ENCODE data around the gene ACTN4.

Gene ACTN4

DNA sequence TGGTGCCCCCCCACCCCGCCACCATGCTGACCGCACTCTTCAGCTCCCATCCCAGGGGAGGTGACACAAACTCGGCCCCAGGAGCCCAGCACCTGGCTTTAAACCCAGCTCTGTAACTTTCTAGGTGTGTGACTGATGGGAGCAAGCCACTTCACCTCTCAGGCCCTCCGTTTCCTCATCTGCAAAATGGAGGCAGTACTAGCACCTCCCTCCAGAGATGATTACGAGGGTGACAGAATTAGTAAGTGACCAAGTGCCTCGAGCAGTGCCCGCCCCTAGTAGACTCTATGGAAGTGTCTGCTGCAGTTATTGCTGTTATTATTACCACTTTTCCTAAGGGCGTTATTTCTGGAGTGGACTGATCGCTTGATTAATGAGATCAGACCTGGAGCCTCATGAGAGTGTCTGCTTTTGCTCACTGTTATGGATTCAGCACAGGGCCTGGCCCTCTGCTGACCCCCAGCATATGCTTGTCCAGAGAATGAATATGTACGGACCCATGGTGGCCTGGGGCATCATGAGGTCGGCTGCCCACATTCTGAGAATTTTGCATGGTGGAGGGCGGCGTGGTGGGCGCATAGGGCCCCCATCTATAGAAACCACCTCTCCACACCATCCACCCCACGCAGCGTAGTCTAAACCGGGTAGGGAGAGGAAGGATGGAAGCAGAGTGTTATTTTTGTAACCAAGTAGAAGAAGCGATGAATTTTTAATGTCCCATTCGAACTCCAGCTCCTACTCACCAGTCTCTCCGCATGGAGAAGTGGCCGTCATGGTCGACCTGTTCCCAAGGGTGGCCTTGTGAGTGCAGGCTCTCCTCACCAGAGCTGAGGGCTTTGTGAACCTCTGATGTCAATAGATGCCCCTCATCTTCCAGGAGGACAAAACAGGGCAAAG, 48.6 kb downstream of the ACTN4 start:
- no peak for DNase-seq (ENCODE audit: low read depth)

DNA sequence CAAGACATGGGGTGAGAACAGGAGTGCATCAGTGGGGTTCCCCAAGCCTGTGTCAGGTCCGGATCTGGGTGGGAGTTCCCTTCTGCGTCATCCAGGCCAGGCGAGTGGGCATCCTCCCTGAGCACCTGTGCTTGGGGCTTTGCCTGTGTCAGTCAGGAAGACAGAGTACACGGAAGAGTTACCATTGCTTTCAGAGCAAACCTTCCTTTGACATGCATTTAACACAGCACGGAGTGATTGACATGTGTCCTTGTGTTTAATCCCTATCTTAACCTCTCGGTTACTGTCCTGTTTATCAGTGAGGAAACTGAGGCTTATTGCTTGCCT, 49.2 kb downstream of the ACTN4 start:
- no peak for DNase-seq (ENCODE audit: low read depth)

DNA sequence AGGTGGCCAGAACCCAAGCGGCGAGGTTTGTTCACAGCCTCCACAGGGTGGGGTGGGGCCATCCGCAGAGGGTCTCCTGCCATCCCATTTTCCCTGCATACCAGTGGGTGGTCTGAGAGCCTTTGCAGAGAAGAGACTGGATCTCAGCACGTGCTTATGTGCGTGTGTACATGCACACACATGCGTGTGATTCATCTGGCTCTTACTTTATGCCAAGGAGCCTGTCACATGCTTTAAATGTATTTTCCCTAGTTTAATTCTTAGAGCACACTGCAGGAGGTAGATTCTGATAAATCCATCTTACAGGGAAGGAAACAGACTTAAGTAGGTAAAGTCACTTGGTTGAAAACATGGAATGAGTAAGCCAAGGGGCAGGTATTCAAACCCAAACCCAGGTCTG, 49.7 kb downstream of the ACTN4 start:
- DNase-seq (ENCODE audit: low read depth) = no peak

GRCh38 chr19:38697641-38698071, 50.2 kb downstream of the ACTN4 start:
- no peak for DNase-seq (ENCODE audit: low read depth)

DNA sequence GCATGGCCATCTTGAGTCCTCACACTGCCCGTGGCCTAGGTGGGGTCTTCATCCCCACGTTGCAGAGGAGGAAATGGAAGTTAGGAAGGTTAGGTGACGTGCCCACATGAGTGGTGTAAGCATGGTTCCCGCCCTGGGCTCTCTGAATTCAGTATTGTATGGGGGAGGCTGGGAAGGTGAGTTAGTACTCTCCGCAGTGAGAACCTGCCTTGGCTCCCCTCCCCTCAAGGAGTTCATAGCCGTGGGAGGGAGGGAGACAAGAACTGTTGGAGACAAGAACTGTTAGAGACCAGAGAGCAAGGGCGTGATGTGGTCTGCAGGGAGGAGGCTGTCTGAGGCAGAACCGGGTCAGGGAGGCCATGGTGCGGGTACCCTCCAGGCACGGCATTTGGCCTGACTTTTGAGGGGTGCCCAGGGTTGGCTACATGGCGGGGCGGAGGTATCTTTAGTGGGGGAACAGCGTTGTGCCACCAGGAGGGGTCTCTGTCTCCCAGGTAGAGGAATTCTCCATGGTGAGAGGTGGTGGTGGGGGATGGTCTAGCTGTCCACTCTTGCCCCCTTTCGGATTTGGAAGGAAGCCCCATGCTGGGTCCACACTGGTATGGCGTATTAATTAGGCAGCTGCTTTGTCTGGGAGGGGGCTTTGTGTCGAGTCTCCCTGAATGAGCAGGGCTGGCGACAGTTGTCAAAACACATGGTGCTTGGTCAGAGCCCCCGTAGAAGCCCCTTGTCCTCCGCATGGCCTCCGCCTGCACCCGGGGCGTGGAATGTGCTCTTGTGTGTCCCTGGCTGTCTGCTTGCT, 51.0 kb downstream of the ACTN4 start:
- no peak for DNase-seq (ENCODE audit: low read depth)

DNA sequence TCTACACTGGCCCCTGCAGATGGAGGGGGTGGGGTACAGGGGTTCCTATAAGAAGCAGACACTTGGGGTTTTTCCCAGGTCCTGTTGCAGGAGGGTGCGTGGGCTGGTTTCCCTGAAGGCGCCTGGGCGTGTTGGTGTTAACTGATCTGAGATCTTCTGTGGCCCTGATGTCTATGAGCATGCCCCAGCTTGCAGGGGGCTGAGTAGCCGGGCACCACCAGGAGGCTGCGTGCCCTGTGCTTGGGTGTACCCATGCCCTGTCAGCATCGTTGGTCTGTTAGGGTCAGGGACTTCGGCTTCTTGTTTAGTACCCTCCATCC, 51.5 kb downstream of the ACTN4 start:
- DNase-seq (ENCODE audit: low read depth) = no peak

- DNase-seq (ENCODE audit: low read depth) = no peak
These were observed 52.3 kb downstream of the ACTN4 start for GRCh38 chr19:38699647-38700349.

DNA sequence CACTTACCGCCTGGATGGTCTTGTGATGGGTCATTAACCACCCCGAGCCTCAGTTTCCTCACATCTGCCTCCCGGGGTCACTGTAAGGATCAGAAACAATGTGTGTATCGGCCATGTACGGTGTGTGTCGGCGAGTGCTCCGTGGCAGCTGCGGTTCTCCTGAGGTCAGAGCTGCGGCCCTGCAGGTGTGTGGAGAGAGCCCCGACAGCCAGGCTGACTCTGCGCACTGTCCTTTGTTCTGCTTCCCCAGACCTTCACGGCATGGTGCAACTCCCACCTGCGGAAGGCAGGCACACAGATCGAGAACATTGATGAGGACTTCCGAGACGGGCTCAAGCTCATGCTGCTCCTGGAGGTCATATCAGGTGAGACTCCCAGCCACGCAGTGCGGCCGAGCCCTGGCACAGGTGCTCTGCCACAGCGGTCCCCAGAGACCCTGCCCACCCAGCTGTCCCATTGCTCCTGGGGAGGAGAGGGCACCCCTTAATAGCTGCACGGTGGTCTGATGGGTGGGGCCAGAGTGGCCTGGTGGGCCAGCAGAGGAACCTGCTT, 53.0 kb downstream of the ACTN4 start:
- DNase-seq (ENCODE audit: low read depth) = no peak

DNA sequence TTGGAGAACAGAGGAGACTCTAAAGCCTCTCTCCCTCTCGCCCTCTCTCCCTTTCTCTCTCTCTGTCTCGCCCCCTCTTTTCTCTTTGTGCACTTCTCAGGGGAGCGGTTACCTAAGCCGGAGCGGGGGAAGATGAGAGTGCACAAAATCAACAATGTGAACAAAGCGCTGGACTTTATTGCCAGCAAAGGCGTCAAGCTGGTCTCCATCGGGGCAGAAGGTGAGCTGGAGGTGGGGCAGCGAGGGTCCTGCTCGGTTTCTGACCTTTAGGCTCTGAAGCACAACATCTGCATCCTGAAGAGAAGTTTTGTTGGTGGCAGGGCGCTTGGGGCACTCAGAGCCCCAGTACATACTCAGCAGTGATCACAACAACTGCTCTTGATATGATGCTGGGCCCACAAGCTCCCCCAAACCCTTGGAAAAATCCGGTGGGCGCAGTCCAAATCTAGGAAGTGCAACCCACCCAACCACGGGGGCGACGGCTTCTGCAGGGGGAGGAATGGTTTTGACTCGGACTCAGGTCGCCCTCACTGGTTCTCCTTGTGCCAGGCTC, 53.5 kb downstream of the ACTN4 start:
- no peak for DNase-seq (ENCODE audit: low read depth)

DNA sequence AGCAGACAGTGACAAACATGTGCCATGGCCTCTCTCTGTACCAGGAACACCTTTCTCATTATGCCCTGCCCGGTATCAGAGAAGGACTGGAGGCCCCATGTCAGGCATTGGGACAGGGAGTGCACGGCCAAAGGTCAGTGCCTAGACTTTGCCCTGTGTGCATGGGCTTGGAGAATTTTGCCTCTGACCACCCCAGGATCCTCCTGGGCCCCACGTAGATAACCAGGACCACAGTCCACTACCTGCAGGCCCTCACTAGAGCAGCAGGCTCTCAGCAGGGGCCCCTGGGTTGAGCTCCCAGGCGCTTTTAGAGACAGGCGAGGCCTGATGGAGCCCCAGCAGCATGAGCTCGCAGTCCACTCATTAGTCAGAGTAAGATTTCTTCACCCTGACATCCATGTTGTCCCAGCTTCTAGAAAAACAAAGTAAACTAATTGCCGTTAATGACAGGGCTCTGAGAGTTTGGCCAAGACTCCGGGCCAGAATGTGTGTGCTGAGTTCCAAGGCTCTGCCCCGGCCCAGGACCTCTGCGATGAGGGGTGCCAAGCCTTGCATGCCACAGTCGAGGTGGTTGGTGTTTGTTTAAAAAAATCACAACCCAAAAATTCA, 54.1 kb downstream of the ACTN4 start:
- DNase-seq (ENCODE audit: low read depth) = no peak

DNA sequence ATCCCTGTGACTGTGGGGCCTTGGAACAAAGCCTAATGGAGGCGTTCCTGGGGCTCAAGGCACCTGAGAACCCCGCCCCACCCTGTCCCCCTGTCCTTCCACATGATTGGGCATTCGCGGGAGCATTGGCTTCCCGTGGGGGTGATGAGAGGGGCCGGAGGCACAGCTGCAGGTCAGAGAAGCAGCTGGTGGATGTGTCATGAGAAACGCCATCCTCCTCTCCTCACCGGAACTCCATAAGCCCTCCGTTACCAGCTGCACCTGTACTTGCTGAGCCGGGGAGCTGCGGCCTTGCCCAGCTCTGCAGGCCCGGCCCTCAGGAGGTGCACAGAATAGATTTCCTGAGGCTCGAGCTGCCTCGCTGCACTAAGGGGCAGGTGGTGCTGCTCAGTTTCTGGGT, 54.8 kb downstream of the ACTN4 start:
- no peak for DNase-seq (ENCODE audit: low read depth)

- no peak for DNase-seq (ENCODE audit: low read depth)
These were observed 56.1 kb downstream of the ACTN4 start for GRCh38 chr19:38703509-38703908.

DNA sequence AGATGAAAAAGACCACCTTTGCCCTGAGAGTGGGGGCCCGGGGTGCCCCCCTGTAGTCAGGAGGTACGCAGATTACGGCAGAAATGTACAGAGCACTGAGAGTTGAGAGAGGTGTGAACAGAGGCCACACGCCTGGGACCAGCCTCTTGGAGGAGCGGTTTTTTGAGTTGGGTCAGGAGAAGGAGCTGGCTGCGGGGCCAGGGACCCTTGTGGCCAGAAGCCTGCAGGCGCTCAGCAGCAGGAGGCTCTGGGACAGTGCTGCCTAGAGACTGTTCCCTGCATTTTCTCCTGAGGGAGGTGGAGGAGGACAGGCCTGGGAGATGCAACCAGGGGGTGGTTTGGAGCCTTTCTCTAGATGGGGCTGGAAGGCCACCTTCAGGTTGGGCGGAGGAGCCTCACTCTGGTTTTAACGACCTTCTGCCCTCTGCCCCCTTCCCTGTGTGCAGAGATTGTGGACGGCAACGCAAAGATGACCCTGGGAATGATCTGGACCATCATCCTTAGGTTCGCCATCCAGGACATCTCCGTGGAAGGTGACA, 57.1 kb downstream of the ACTN4 start:
- no peak for DNase-seq (ENCODE audit: low read depth)

- DNase-seq (ENCODE audit: low read depth) = no peak
These were observed 58.0 kb downstream of the ACTN4 start for GRCh38 chr19:38705197-38706019.

DNA sequence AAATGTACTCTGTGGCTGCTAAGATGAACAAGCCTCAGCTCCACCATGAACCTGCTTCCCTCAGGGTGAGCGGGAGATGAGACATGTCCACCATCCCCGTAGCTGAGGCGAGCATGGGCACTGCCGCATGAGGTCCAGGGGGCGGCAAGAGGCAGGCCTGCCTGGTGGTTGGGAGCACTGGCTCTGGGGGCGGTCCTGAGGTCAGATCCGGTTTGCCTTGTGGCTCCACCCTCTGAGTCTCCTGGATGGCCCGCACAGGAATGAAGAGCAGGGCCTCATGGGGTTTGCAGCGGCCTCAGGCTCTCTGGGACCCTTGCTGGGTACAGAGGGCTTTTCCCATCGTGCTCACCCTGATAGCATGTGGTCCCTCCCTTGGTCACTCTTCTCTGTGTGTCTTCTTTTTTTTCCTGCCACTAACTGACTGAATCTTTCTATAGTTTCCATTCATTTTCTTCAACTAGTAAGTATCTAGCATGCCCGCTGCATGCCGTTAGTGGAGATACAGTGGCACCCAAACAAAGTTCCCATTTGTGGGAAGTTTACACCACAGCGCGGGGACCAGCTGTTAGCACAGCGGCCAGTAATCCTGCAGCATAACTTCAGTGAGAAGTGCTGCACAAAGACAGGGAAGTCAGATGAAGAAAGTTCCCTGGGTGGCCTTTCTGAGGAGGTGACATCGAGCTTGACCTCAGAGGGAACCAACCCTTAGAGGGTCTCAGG, 59.5 kb downstream of the ACTN4 start:
- no peak for DNase-seq (ENCODE audit: low read depth)

GRCh38 chr19:38707512-38708114, 60.2 kb downstream of the ACTN4 start:
- DNase-seq (ENCODE audit: low read depth) = no peak

DNA sequence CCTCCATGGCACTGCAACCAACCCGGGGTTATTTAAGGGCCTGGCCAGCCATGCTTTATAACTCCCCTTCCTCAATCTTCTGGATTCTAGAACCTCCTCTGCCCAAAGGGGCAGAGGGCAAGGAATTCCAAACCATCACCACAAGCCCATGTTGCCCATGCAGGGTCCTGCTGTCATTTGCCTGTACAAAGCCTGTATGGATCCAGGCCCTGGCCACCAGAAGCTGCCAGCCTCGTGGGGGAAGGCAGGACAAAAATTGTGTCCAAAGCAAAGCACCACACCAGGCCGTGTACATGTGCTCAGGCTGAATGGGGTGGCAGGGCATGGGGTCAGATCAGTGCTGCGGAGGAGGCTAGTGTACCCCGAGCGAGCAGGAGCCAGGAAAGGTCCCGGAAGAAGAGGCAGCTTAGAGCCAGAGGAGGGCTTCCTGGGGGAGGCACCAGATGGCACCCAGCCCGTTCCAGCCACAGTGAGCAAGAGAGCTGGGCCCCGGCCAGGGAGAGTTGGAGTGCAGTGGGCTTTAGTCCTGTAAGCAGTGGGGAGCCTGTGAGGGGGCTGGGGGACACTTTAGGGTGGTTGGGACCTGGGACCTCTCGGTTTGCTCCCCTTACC, 61.1 kb downstream of the ACTN4 start:
- no peak for DNase-seq (ENCODE audit: low read depth)

DNA sequence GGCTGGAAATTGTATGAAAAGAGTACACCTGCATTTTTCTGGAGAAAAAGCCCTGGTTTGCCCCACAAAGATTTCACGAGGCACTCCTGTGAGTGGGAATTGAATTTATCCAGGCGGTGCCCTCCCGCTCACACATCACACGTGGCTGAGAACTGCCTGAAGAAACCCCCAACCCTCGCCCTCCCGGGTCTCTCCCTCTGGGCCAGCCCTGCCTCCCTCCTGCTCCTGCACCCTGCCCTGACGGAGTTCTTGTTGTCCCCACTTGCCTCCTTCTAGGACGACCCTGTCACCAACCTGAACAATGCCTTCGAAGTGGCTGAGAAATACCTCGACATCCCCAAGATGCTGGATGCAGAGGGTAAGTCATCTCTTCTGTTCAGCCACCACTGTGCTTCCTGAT, 61.7 kb downstream of the ACTN4 start:
- DNase-seq (ENCODE audit: low read depth) = no peak
